AG09309 (cell line): ENCODE measurements around the gene LMF1.

Experiments used
- DNase-seq: peaks from one replicate; pipeline ENCODE4 v3.0.0-alpha.2; 2010; ENCODE audit warnings: low read depth
- H3K4me3 ChIP-seq: 2 replicates; pipeline ENCODE4 v1.5.1; 2011; ENCODE audit warnings: mild to moderate bottlenecking, low read depth, low read length, moderate library complexity; ENCODE audit not compliant: control insufficient read depth
- CTCF ChIP-seq: IDR thresholded peaks from 2 replicates; pipeline ENCODE4 v1.5.1; 2011; ENCODE audit warnings: mild to moderate bottlenecking, low read depth, low read length, inconsistent platforms; ENCODE audit not compliant: insufficient read depth, control insufficient read depth; ENCODE audit errors: missing control alignments

Gene LMF1

GRCh38 chr16:985646-986400 is 15.0 kb upstream of the LMF1 start:
- TF ChIP-seq CTCF = no peak
- no peak overlapping the region for H3K4me3 ChIP-seq
- DNase-seq = no peak

- H3K4me3 ChIP-seq = no peak overlapping the region
- DNase-seq = no peak
- no peak for TF ChIP-seq CTCF
Observed at GRCh38 chr16:984736-985636, 14.2 kb upstream of the LMF1 start.

GRCh38 chr16:984121-984694 is 13.4 kb upstream of the LMF1 start:
- H3K4me3 ChIP-seq = no peak overlapping the region
- no peak for TF ChIP-seq CTCF
- no peak for DNase-seq

- no peak for TF ChIP-seq CTCF
- H3K4me3 ChIP-seq = no peak overlapping the region
- DNase-seq = no peak
Observed at GRCh38 chr16:983044-984030, 12.6 kb upstream of the LMF1 start.

- no peak for TF ChIP-seq CTCF
- H3K4me3 ChIP-seq = no peak overlapping the region
- DNase-seq = no peak
Observed at GRCh38 chr16:982145-983043, 11.6 kb upstream of the LMF1 start.
